Tongue (tissue), 2 donors: ENCODE results near the gene CEP170B. TPM values are rescaled to one million over a fixed set of nuclear protein-coding genes. Genes with fewer than 3 reads are reported as not detected.
"Not testable (repeated sequence)": the region's sequence is repeated elsewhere in the genome, so short reads cannot be mapped to it uniquely, and the experiment has no call there.

ENCODE experiments used
- DNase-seq: peaks from one replicate; pipeline ENCODE4 v3.0.0-alpha.2; 2015
- total RNA-seq: library from RNA; depleted of rRNA; stranded (reverse); fragments of >200 nt; gene quantifications from one replicate; pipeline ENCODE4 v1.2.3, GENCODE V29; 2014

The CEP170B gene
- total RNA-seq, 1 donor from 2014 or later = 5.7 TPM

- no peak for DNase-seq
These were observed 20.6 kb upstream of the CEP170B start for GRCh38 chr14:104844306-104845032.

GRCh38 chr14:104845033-104845666, 19.9 kb upstream of the CEP170B start:
- DNase-seq = no peak

- DNase-seq = no peak
These were observed 19.1 kb upstream of the CEP170B start for GRCh38 chr14:104845834-104846441.

- DNase-seq = no peak
These were observed 12.8 kb upstream of the CEP170B start for GRCh38 chr14:104852280-104852663.

GRCh38 chr14:104855532-104856090, 9.5 kb upstream of the CEP170B start:
- no peak for DNase-seq

GRCh38 chr14:104856157-104856868, 8.8 kb upstream of the CEP170B start:
- DNase-seq = no peak

- no peak for DNase-seq
These were observed 7.9 kb upstream of the CEP170B start for GRCh38 chr14:104856869-104857860.

- not testable (repeated sequence) for DNase-seq
These were observed 7.1 kb upstream of the CEP170B start for GRCh38 chr14:104857931-104858330.

- no peak for DNase-seq
These were observed 6.1 kb upstream of the CEP170B start for GRCh38 chr14:104858811-104859426.

- DNase-seq = no peak
These were observed 5.2 kb upstream of the CEP170B start for GRCh38 chr14:104859900-104860299.

GRCh38 chr14:104860414-104860813, 4.7 kb upstream of the CEP170B start:
- no peak for DNase-seq

GRCh38 chr14:104863131-104863862, 1.8 kb upstream of the CEP170B start:
- DNase-seq = no peak

GRCh38 chr14:104863923-104864266, 1.2 kb upstream of the CEP170B start:
- no peak for DNase-seq

GRCh38 chr14:104864267-104865080, 594 bp upstream of the CEP170B start:
- peak; percentile 32 for DNase-seq

- DNase-seq = peak; percentile 60
These were observed 768 bp downstream of the CEP170B start for GRCh38 chr14:104865631-104866441.

GRCh38 chr14:104866451-104867370, 1.6 kb downstream of the CEP170B start:
- DNase-seq = no peak

- DNase-seq = no peak
These were observed 2.4 kb downstream of the CEP170B start for GRCh38 chr14:104867371-104868059.
